ENCODE measurements around the gene EFEMP2.

The EFEMP2 gene

DNA sequence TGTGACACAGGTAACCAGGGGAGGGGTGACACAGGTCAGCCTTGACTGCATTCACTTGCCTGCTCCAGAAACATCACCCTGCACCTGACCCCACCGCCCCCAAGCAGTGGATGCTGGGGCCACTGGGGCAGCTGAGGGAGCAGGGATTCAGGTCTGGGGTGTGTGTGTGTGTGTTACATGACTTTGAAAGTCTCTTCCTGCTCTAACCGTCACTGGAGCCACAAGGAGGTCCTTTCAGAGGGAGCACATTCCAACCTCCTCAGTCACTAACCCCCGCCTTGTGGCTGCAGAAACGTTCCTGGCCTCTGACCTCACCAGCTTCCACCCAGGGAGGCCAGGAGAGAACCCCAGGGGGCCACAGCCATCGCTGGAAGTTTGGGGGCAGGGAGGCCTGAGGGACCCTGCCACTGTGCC is 30.5 kb upstream of the EFEMP2 start:
- POLR2A ChIA-PET = interaction anchor here (1.0 to 5.8 kb wide), 4 partner anchors 12 to 184 kb away, joined by 3 to 72 read pairs (median 4); partner anchors contain the start of genes CCDC85B and FIBP
- TF ChIP-seq FOXK2 (IDR thresholded peaks at IDR 0.05) = no peak
- no peak for DNase-seq (ENCODE audit: extremely low spot score)

GRCh38 chr11:65900899-65901180 is 28.2 kb upstream of the EFEMP2 start:
- TF ChIP-seq ARNT (IDR thresholded peaks at IDR 0.05) (no peak), FOXM1 (IDR thresholded peaks at IDR 0.05; ENCODE audit: borderline replicate concordance) (no peak)
- CTCF ChIA-PET = interaction anchor here (0.6 to 6.6 kb wide), 2 partner anchors 11 to 31 kb away, joined by 3 to 36 read pairs; partner anchors contain the start of genes CCDC85B and FIBP
- POLR2A ChIA-PET = interaction anchor here (1.0 to 5.8 kb wide), 3 partner anchors 10 to 43 kb away, joined by 3 to 72 read pairs (median 4); partner anchors contain the start of genes CCDC85B, CFL1 and FIBP
- DNase-seq (ENCODE audit: extremely low spot score) = no peak

More for the DNA sequence above, 30.5 kb upstream of the EFEMP2 start:
- CTCF ChIA-PET = interaction anchor here (6.6 kb wide), 1 partner anchor 13 kb away, joined by 36 read pairs; the partner anchor contains the start of genes CCDC85B and FIBP

GRCh38 chr11:65900125-65900898 is 27.7 kb upstream of the EFEMP2 start, which contains the start of gene FOSL1:
Gene FOSL1, minus strand, starts transcription at chr11:65900388. Its CDS starts 49 bp downstream, at chr11:65900339.
- ChIA-PET CTCF (interaction anchor here (0.6 to 6.6 kb wide), 2 partner anchors 10 to 32 kb away, joined by 3 to 36 read pairs; partner anchors contain the start of genes CCDC85B and FIBP), POLR2A (interaction anchor here (1.0 to 5.8 kb wide), 2 partner anchors 10 to 42 kb away, joined by 3 to 72 read pairs; partner anchors contain the start of genes CCDC85B, CFL1 and FIBP)
- TF ChIP-seq FOXK2 (IDR thresholded peaks at IDR 0.05) = no peak
- TF ChIP-seq CTBP1 (IDR thresholded peaks at IDR 0.05; ENCODE audit: borderline replicate concordance) = no peak
- TF ChIP-seq ELF4 (IDR thresholded peaks at IDR 0.05) = no peak
- no peak for TF ChIP-seq FOXM1 (IDR thresholded peaks at IDR 0.05; ENCODE audit: borderline replicate concordance)
- TF ChIP-seq L3MBTL2 (conservative IDR thresholded peaks at IDR 0.05) = no peak
- no peak for TF ChIP-seq TARDBP (IDR thresholded peaks at IDR 0.05)
- no peak for TF ChIP-seq LEF1 (IDR thresholded peaks at IDR 0.05; ENCODE audit: borderline replicate concordance)
- no peak for TF ChIP-seq FOXA1 (IDR thresholded peaks at IDR 0.05)
- no peak for TF ChIP-seq NFRKB (IDR thresholded peaks at IDR 0.05)
- no peak for TF ChIP-seq SUZ12 (IDR thresholded peaks at IDR 0.05)
- DNase-seq (ENCODE audit: extremely low spot score) = peak; percentile 72

- DNase-seq (ENCODE audit: extremely low spot score) = no peak
- CTCF ChIA-PET = interaction anchor here (6.6 kb wide), 1 partner anchor 10 kb away, joined by 36 read pairs; the partner anchor contains the start of genes CCDC85B and FIBP
- POLR2A ChIA-PET = interaction anchor here (1.3 to 5.8 kb wide), 2 partner anchors 9 to 12 kb away, joined by 3 to 72 read pairs; partner anchors contain the start of genes CCDC85B and FIBP
- TF ChIP-seq ELF4 (IDR thresholded peaks at IDR 0.05) (no peak), FOXM1 (IDR thresholded peaks at IDR 0.05; ENCODE audit: borderline replicate concordance) (no peak), CTBP1 (IDR thresholded peaks at IDR 0.05; ENCODE audit: borderline replicate concordance) (no peak), L3MBTL2 (conservative IDR thresholded peaks at IDR 0.05) (peak; percentile 62)
Observed at GRCh38 chr11:65899356-65900124, 26.9 kb upstream of the EFEMP2 start.

DNA sequence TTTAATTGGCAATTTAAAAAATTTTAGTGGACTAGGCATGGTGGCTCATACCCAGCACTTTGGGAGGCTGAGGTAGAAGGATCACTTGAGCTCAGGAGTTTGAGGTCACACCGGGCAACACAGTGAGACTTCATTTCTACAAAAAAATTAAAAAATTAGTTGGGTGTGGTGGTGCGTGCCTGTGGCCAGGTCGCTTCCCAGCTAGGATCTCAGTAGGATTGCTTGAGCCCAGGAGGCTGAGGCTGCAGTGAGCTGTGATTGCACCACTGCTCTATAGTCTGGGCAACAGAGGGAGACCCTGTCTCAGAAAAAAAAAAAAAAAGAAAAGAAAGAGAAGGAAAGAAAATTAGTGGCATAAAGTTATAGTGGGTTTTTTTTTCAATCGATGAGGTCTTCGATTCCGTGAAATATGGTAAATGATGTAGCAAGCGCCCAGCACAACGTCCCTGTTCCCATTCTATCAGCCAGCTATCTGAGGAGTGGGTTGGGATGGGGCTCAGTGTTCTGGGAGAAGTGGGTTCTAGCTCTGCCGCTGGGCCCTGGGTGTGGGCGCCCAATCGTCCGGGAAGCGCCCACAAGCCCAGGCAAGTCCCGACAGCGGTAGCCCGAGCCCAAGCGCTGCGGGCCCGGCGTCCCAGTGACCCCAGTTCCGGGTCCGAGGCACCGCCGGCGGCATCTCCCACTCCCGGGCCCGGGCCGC is 26.2 kb upstream of the EFEMP2 start:
- CTCF ChIA-PET = interaction anchor here (6.6 kb wide), 1 partner anchor 9 kb away, joined by 36 read pairs; the partner anchor contains the start of genes CCDC85B and FIBP
- DNase-seq (ENCODE audit: extremely low spot score) = no peak
- no peak for TF ChIP-seq L3MBTL2 (conservative IDR thresholded peaks at IDR 0.05)
- TF ChIP-seq NFRKB (IDR thresholded peaks at IDR 0.05) = no peak
- no peak for TF ChIP-seq CTBP1 (IDR thresholded peaks at IDR 0.05; ENCODE audit: borderline replicate concordance)
- TF ChIP-seq BHLHE40 (IDR thresholded peaks at IDR 0.05; ENCODE audit: borderline replicate concordance) = no peak
- TF ChIP-seq HDGF (IDR thresholded peaks at IDR 0.05; ENCODE audit: borderline replicate concordance) = no peak
- no peak for TF ChIP-seq SUZ12 (IDR thresholded peaks at IDR 0.05)
- TF ChIP-seq ELF4 (IDR thresholded peaks at IDR 0.05) = no peak
- TF ChIP-seq, protein P1, sequence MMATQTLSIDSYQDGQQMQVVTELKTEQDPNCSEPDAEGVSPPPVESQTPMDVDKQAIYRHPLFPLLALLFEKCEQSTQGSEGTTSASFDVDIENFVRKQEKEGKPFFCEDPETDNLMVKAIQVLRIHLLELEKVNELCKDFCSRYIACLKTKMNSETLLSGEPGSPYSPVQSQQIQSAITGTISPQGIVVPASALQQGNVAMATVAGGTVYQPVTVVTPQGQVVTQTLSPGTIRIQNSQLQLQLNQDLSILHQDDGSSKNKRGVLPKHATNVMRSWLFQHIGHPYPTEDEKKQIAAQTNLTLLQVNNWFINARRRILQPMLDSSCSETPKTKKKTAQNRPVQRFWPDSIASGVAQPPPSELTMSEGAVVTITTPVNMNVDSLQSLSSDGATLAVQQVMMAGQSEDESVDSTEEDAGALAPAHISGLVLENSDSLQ (IDR thresholded peaks at IDR 0.05) = no peak
- TF ChIP-seq FOXK2 (IDR thresholded peaks at IDR 0.05) = no peak
- TF ChIP-seq ZNF384 (IDR thresholded peaks at IDR 0.05) = no peak
- TF ChIP-seq FOXM1 (IDR thresholded peaks at IDR 0.05; ENCODE audit: borderline replicate concordance) = no peak
- no peak for TF ChIP-seq TARDBP (IDR thresholded peaks at IDR 0.05)
- TF ChIP-seq LEF1 (IDR thresholded peaks at IDR 0.05; ENCODE audit: borderline replicate concordance) = no peak
- TF ChIP-seq FOXA1 (IDR thresholded peaks at IDR 0.05) = no peak
- TF ChIP-seq ARNT (IDR thresholded peaks at IDR 0.05) = no peak
- no peak for TF ChIP-seq SP1 (IDR thresholded peaks at IDR 0.05)
- POLR2A ChIA-PET = interaction anchor here (0.8 to 5.8 kb wide), 3 partner anchors 8 to 13 kb away, joined by 3 to 72 read pairs (median 4); partner anchors contain the start of genes CCDC85B and FIBP

DNA sequence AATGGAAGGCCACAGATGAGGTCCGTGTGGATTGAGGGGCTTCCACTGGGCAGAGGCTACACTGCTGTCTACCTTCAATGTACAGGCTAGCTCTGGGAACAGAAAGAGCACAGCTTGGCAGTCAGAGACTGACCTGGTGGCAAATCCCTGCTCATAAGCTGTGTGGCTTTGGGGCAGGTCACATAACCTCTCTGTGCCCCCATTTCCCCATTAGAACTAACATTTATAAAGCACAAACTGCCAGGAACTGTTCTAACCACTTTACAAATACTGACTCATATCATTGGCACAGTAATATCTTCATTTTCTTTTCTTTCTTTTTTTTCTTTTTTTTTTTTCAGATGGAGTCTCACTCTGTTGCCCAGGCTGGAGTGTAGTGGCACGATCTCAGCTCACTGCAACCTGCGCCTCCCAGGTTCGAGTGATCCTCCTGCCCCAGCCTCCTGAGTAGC is 24.4 kb upstream of the EFEMP2 start:
- ChIA-PET POLR2A (interaction anchor here (1.3 to 2.0 kb wide), 2 partner anchors 9 to 38 kb away, joined by 3 to 6 read pairs; no protein-coding TSS in a partner anchor), CTCF (interaction anchor here (6.6 kb wide), 1 partner anchor 7 kb away, joined by 36 read pairs; the partner anchor contains the start of genes CCDC85B and FIBP)
- TF ChIP-seq CTBP1 (IDR thresholded peaks at IDR 0.05; ENCODE audit: borderline replicate concordance) = no peak
- TF ChIP-seq NFRKB (IDR thresholded peaks at IDR 0.05) = no peak
- TF ChIP-seq ARNT (IDR thresholded peaks at IDR 0.05) = no peak
- no peak for TF ChIP-seq LEF1 (IDR thresholded peaks at IDR 0.05; ENCODE audit: borderline replicate concordance)
- no peak for TF ChIP-seq ELF4 (IDR thresholded peaks at IDR 0.05)
- no peak for TF ChIP-seq FOXA1 (IDR thresholded peaks at IDR 0.05)
- no peak for TF ChIP-seq FOXK2 (IDR thresholded peaks at IDR 0.05)
- DNase-seq (ENCODE audit: extremely low spot score) = no peak

Measured in HEK293T (cell line).